Breast epithelium (tissue), 3 donors: ENCODE data around the gene TMEM132D.

Experiments used
- POLR2AphosphoS5 ChIP-seq, 3 donors: sonication (generic); formaldehyde crosslinking; IDR thresholded peaks; one replicate each; pipeline ENCODE4 v1.6.1; 2017; ENCODE audit warnings: antibody characterized with exemption in 3 of 3
- TF ChIP-seq, protein P1 (sequence below), 3 donors: fragments of 450-650 bp; IDR thresholded peaks; one replicate each; pipeline ENCODE4 v1.5.1; 2016 to 2017; ENCODE audit warnings: antibody characterized with exemption in 3 of 3, mild to moderate bottlenecking in 3 of 3, moderate library complexity in 3 of 3

DNA sequence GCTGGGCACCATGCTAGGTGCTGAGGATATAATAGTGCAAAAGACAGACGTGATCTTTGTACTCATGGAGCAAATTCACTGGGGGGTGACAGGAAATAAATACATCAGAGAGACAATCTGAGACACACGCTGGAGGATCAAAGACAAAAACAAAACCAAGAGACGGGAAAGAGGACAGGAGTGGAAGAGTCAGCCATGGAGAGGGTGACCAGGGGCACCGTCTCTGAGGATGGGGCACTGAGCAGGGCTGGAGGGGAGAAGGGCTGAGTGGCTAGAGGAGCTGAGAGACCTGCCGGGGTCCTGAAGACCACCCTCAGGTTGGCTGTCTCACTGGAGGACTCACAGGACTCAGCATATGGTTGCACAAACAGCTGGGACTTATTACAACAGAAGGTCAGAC, 81.9 kb downstream of the TMEM132D start:
- TF ChIP-seq, protein P1, sequence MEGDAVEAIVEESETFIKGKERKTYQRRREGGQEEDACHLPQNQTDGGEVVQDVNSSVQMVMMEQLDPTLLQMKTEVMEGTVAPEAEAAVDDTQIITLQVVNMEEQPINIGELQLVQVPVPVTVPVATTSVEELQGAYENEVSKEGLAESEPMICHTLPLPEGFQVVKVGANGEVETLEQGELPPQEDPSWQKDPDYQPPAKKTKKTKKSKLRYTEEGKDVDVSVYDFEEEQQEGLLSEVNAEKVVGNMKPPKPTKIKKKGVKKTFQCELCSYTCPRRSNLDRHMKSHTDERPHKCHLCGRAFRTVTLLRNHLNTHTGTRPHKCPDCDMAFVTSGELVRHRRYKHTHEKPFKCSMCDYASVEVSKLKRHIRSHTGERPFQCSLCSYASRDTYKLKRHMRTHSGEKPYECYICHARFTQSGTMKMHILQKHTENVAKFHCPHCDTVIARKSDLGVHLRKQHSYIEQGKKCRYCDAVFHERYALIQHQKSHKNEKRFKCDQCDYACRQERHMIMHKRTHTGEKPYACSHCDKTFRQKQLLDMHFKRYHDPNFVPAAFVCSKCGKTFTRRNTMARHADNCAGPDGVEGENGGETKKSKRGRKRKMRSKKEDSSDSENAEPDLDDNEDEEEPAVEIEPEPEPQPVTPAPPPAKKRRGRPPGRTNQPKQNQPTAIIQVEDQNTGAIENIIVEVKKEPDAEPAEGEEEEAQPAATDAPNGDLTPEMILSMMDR (IDR thresholded peaks at IDR 0.05) = no peak
- TF ChIP-seq POLR2AphosphoS5 (IDR thresholded peaks at IDR 0.05) = no peak
